GM18499 (cell line): Measurements from ENCODE around the gene FILIP1L.

Source experiments
- ATAC-seq: cut with Tn5 transposase; IDR thresholded peaks from one replicate; pipeline ENCODE4 v1.9.1; 2021; ENCODE audit warnings: moderate number of reproducible peaks; ENCODE audit not compliant: insufficient read depth, unreplicated experiment

FILIP1L gene

GRCh38 chr3:100114413-100115030, at the start of gene FILIP1L:
Gene FILIP1L (minus strand): TSS chr3:100114501.
- ATAC-seq, result no peak

- ATAC-seq, result no peak
Measured at GRCh38 chr3:100163787-100164186, 49.5 kb upstream of the FILIP1L start.

- ATAC-seq, result no peak
Measured at GRCh38 chr3:100160521-100160920, 46.2 kb upstream of the FILIP1L start.

GRCh38 chr3:100159331-100160153, 45.2 kb upstream of the FILIP1L start:
- ATAC-seq, result no peak

- ATAC-seq, result no peak
Measured at GRCh38 chr3:100158918-100159330, 44.6 kb upstream of the FILIP1L start.

- no peak for ATAC-seq
Measured at GRCh38 chr3:100157685-100158084, 43.4 kb upstream of the FILIP1L start.

- no peak for ATAC-seq
Measured at GRCh38 chr3:100155590-100155989, 41.3 kb upstream of the FILIP1L start.

- no peak for ATAC-seq
Measured at GRCh38 chr3:100155128-100155527, 40.8 kb upstream of the FILIP1L start.

GRCh38 chr3:100154171-100154570, 39.9 kb upstream of the FILIP1L start:
- ATAC-seq, result no peak

GRCh38 chr3:100151024-100151707, 36.9 kb upstream of the FILIP1L start:
- no peak for ATAC-seq

GRCh38 chr3:100150473-100150872, 36.2 kb upstream of the FILIP1L start:
- no peak for ATAC-seq

- ATAC-seq, result no peak
Measured at GRCh38 chr3:100149713-100150415, 35.6 kb upstream of the FILIP1L start.

- no peak for ATAC-seq
Measured at GRCh38 chr3:100149130-100149529, 34.8 kb upstream of the FILIP1L start.

GRCh38 chr3:100144255-100144866, 30.1 kb upstream of the FILIP1L start:
- peak; percentile 95 for ATAC-seq

- ATAC-seq, result no peak
Measured at GRCh38 chr3:100141586-100141985, 27.3 kb upstream of the FILIP1L start.

- ATAC-seq, result no peak
Measured at GRCh38 chr3:100140976-100141375, 26.7 kb upstream of the FILIP1L start.

GRCh38 chr3:100136921-100137320, 22.6 kb upstream of the FILIP1L start:
- no peak for ATAC-seq

GRCh38 chr3:100131241-100131640, 16.9 kb upstream of the FILIP1L start:
- ATAC-seq, result no peak

- no peak for ATAC-seq
Measured at GRCh38 chr3:100129941-100130340, 15.6 kb upstream of the FILIP1L start.

- ATAC-seq, result no peak
Measured at GRCh38 chr3:100128565-100128964, 14.3 kb upstream of the FILIP1L start.
